Measurements from ENCODE around the gene SRRT.
"Not testable (repeated sequence)": the region's sequence is repeated elsewhere in the genome, so short reads cannot be mapped to it uniquely, and the experiment has no call there.

SRRT gene

GRCh38 chr7:100840470-100841100, 34.3 kb upstream of the SRRT start:
- no peak for TF ChIP-seq CTCF (conservative IDR thresholded peaks at IDR 0.05)
- H3K27ac ChIP-seq: no peak overlapping the region

- no peak overlapping the region for H3K27ac ChIP-seq
- TF ChIP-seq CTCF (conservative IDR thresholded peaks at IDR 0.05): no peak
These were observed 27.5 kb upstream of the SRRT start for GRCh38 chr7:100847360-100847759.

GRCh38 chr7:100852048-100852872, 22.6 kb upstream of the SRRT start, which contains the start of gene SLC12A9:
SLC12A9 (plus strand) TSS chr7:100852713; CDS start chr7:100854198, 1,485 bp downstream.
- peak; percentile 92 for TF ChIP-seq CTCF (conservative IDR thresholded peaks at IDR 0.05)
- H3K27ac ChIP-seq: peak within 1 kb of the TSS; percentile 74

- TF ChIP-seq CTCF (conservative IDR thresholded peaks at IDR 0.05): no peak
- H3K27ac ChIP-seq: no peak overlapping the region
These were observed 20.6 kb upstream of the SRRT start for GRCh38 chr7:100854146-100854895.

- not testable (repeated sequence) for H3K27ac ChIP-seq
These were observed 20.0 kb upstream of the SRRT start for GRCh38 chr7:100854899-100855298.

- no peak for TF ChIP-seq CTCF (conservative IDR thresholded peaks at IDR 0.05)
- H3K27ac ChIP-seq: no peak overlapping the region
These were observed 19.4 kb upstream of the SRRT start for GRCh38 chr7:100855515-100855914.

- H3K27ac ChIP-seq: no peak overlapping the region
- no peak for TF ChIP-seq CTCF (conservative IDR thresholded peaks at IDR 0.05)
These were observed 18.0 kb upstream of the SRRT start for GRCh38 chr7:100856871-100857282.

Data from VCaP (cell line).